Hepatocyte (in vitro differentiated cells): ENCODE data around the gene OR3A3.

Experiments
- CTCF ChIP-seq: fragments of 200-600 bp; sonication (generic); IDR thresholded peaks from 2 replicates; pipeline ENCODE4 v1.5.1; 2016; ENCODE audit warnings: antibody characterized with exemption, mild to moderate bottlenecking; ENCODE audit not compliant: poor library complexity
- EZH2 ChIP-seq: fragments of 200-600 bp; sonication (generic); IDR thresholded peaks from 2 replicates; pipeline ENCODE4 v1.6.1; 2016; ENCODE audit warnings: antibody characterized with exemption, mild to moderate bottlenecking, borderline replicate concordance
- EZH2phosphoT487 ChIP-seq: fragments of 200-600 bp; sonication (generic); IDR thresholded peaks from one replicate; pipeline ENCODE4 v1.6.1; 2018; ENCODE audit warnings: antibody characterized with exemption, mild to moderate bottlenecking, low read depth, moderate library complexity; ENCODE audit not compliant: unreplicated experiment, severe bottlenecking

GRCh38 chr17:3401786-3402185, 9.4 kb upstream of the OR3A3 start:
- no peak for TF ChIP-seq CTCF
- TF ChIP-seq EZH2: no peak
- no peak for TF ChIP-seq EZH2phosphoT487
